IMR-90 (cell line): ENCODE results near the gene KCTD18. TPM values are rescaled to one million over a fixed set of nuclear protein-coding genes. Genes with fewer than 3 reads are reported as not detected.

ENCODE experiments used
- ATAC-seq: fragments of 200-7000 bp; cut with Tn5 transposase; 2 replicates; pipeline ENCODE4 v1.9.1; 2020; ENCODE audit warnings: low read depth, mild to moderate bottlenecking, moderate library complexity
- BruUV-seq: library from RNA; stranded (reverse); fragments of 400-500 nt; replicated peaks from 2 replicates; lab custom pipeline; 2021; lab: Mats Ljungman, UMichigan
- CTCF ChIA-PET: fragments of 300-600 bp; formaldehyde crosslinking; extraction: SDS; loops from one replicate; lab custom pipeline; 2021; ENCODE audit warnings: antibody characterized with exemption; lab: Yijun Ruan, JAX
- POLR2A ChIA-PET: fragments of 300-600 bp; sonication (Branson Sonifier 250); formaldehyde crosslinking; loops from one replicate; lab custom pipeline; 2022; ENCODE audit warnings: antibody characterized with exemption; ENCODE audit not compliant: unreplicated experiment; lab: Charles Lee
- DNase-seq: peaks from one replicate; pipeline ENCODE4 v3.0.0; 2013
- H2AFZ ChIP-seq: replicated peaks from 2 replicates; pipeline ENCODE3; 2013; ENCODE audit warnings: low read length, mild to moderate bottlenecking; ENCODE audit not compliant: poor library complexity
- H2AK5ac ChIP-seq: 2 replicates; pipeline ENCODE4 v1.6.1; 2013; ENCODE audit warnings: low read depth, low read length, inconsistent platforms
- H2AK9ac ChIP-seq: replicated peaks from 2 replicates; pipeline ENCODE3; 2013; ENCODE audit warnings: mild to moderate bottlenecking, low read depth, low read length, moderate library complexity; ENCODE audit not compliant: poor library complexity
- H2BK120ac ChIP-seq: 2 replicates; pipeline ENCODE4 v1.6.1; 2013; ENCODE audit warnings: low read depth, low read length, inconsistent platforms
- H2BK15ac ChIP-seq: 3 replicates; pipeline ENCODE4 v1.6.1; 2013; ENCODE audit warnings: low read depth, low read length, inconsistent platforms
- H2BK20ac ChIP-seq: 2 replicates; pipeline ENCODE4 v1.6.1; 2013; ENCODE audit warnings: low read depth, mild to moderate bottlenecking, inconsistent platforms, low read length, moderate library complexity
- H2BK5ac ChIP-seq: 2 replicates; pipeline ENCODE4 v1.6.1; 2013; ENCODE audit warnings: mild to moderate bottlenecking, low read depth, low read length, inconsistent platforms; ENCODE audit not compliant: poor library complexity, severe bottlenecking
- H3K14ac ChIP-seq: replicated peaks from 2 replicates; pipeline ENCODE4 v1.6.1; 2013; ENCODE audit warnings: low read depth, low read length, inconsistent platforms
- H3K18ac ChIP-seq: 2 replicates; pipeline ENCODE4 v1.6.1; 2013; ENCODE audit warnings: low read depth, low read length, control low read depth
- H3K23ac ChIP-seq: 2 replicates; pipeline ENCODE4 v1.6.1; 2013; ENCODE audit warnings: low read depth, low read length, inconsistent platforms
- H3K27ac ChIP-seq: 2 replicates; pipeline ENCODE4 v1.5.1; 2013; ENCODE audit warnings: mild to moderate bottlenecking, control low read depth, low read length; ENCODE audit not compliant: insufficient read depth
- H3K27me3 ChIP-seq: 2 replicates; pipeline ENCODE4 v1.6.1; 2013; ENCODE audit warnings: low read length; ENCODE audit not compliant: control insufficient read depth, insufficient read depth
- H3K36me3 ChIP-seq: 2 replicates; pipeline ENCODE4 v1.6.1; 2013; ENCODE audit warnings: low read length, mixed read lengths; ENCODE audit not compliant: control insufficient read depth, insufficient read depth
- H3K4ac ChIP-seq: 2 replicates; pipeline ENCODE4 v1.6.1; 2013; ENCODE audit warnings: low read depth, low read length, inconsistent platforms
- H3K4me1 ChIP-seq: 2 replicates; pipeline ENCODE4 v1.6.1; 2013; ENCODE audit warnings: low read length, mixed read lengths; ENCODE audit not compliant: control insufficient read depth, insufficient read depth
- H3K4me2 ChIP-seq: 2 replicates; pipeline ENCODE4 v1.6.1; 2013; ENCODE audit warnings: low read depth, mild to moderate bottlenecking, control low read depth, low read length, moderate library complexity
- H3K4me3 ChIP-seq: 2 replicates; pipeline ENCODE4 v1.5.1; 2013; ENCODE audit warnings: low read depth, mild to moderate bottlenecking, control low read depth, low read length, moderate library complexity; ENCODE audit not compliant: insufficient read depth
- H3K56ac ChIP-seq: 2 replicates; pipeline ENCODE4 v1.6.1; 2013; ENCODE audit warnings: low read length, inconsistent platforms; ENCODE audit not compliant: insufficient read depth; ENCODE audit errors: extremely low read depth
- H3K79me1 ChIP-seq, 2 experiments: 2 replicates each; pipeline ENCODE4 v1.6.1; 2013; ENCODE audit warnings: low read length in 2 of 2, inconsistent platforms in 1 of 2, low read depth in 1 of 2
- H3K9ac ChIP-seq: 2 replicates; pipeline ENCODE4 v1.6.1; 2013; ENCODE audit warnings: low read depth, low read length, control low read depth
- H3K9me1 ChIP-seq: 2 replicates; pipeline ENCODE4 v1.6.1; 2013; ENCODE audit warnings: low read length, inconsistent platforms; ENCODE audit not compliant: insufficient read depth
- H3K9me3 ChIP-seq: 2 replicates; pipeline ENCODE4 v1.6.1; 2013; ENCODE audit warnings: low read length; ENCODE audit not compliant: control insufficient read depth, insufficient read depth
- H4K20me1 ChIP-seq: 2 replicates; pipeline ENCODE4 v1.6.1; 2013; ENCODE audit warnings: low read length, inconsistent platforms; ENCODE audit not compliant: insufficient read depth
- H4K5ac ChIP-seq: 2 replicates; pipeline ENCODE4 v1.6.1; 2013; ENCODE audit warnings: mild to moderate bottlenecking, low read depth, low read length, control low read depth
- H4K8ac ChIP-seq, 2 experiments: 2 replicates each; pipeline ENCODE4 v1.6.1; 2013; ENCODE audit warnings: low read depth in 2 of 2, low read length in 2 of 2, control low read depth in 1 of 2, inconsistent platforms in 1 of 2
- H4K91ac ChIP-seq: 2 replicates; pipeline ENCODE4 v1.6.1; 2013; ENCODE audit warnings: low read depth, low read length, inconsistent platforms; ENCODE audit not compliant: insufficient read depth
- BHLHE40 ChIP-seq: fragments of 150-350 bp; IDR thresholded peaks from 2 replicates; pipeline ENCODE4 v1.6.1; 2016; ENCODE audit warnings: mild to moderate bottlenecking, low read depth, low read length
- CEBPB ChIP-seq: IDR thresholded peaks from 2 replicates; pipeline ENCODE4 v1.6.1; 2012; ENCODE audit warnings: low read depth, low read length, improper control_type of control experiment
- CHD1 ChIP-seq: IDR thresholded peaks from 2 replicates; pipeline ENCODE4 v1.6.1; 2012; ENCODE audit warnings: low read depth, low read length, improper control_type of control experiment
- MXI1 ChIP-seq: IDR thresholded peaks from 2 replicates; pipeline ENCODE4 v1.6.1; 2012; ENCODE audit warnings: low read depth, mild to moderate bottlenecking, low read length, moderate library complexity, borderline replicate concordance
- NFE2L2 ChIP-seq: fragments of 150-350 bp; IDR thresholded peaks from 2 replicates; pipeline ENCODE4 v1.6.1; 2016; ENCODE audit warnings: low read depth, mild to moderate bottlenecking, low read length
- POLR2A ChIP-seq: IDR thresholded peaks from 2 replicates; pipeline ENCODE4 v1.6.1; 2012; ENCODE audit warnings: mild to moderate bottlenecking, low read depth, low read length
- RAD21 ChIP-seq: IDR thresholded peaks from 2 replicates; pipeline ENCODE4 v1.6.1; 2012; ENCODE audit warnings: low read length, improper control_type of control experiment
- RCOR1 ChIP-seq: IDR thresholded peaks from 2 replicates; pipeline ENCODE4 v1.6.1; 2012; ENCODE audit warnings: mild to moderate bottlenecking, low read length, improper control_type of control experiment; ENCODE audit not compliant: insufficient replicate concordance
- RFX5 ChIP-seq: IDR thresholded peaks from 2 replicates; pipeline ENCODE4 v1.8.0; 2012; ENCODE audit warnings: low read depth, mild to moderate bottlenecking, low read length, moderate library complexity
- SMC3 ChIP-seq: fragments of 150-350 bp; IDR thresholded peaks from 2 replicates; pipeline ENCODE4 v1.6.1; 2016; ENCODE audit warnings: low read depth, mild to moderate bottlenecking, antibody characterized with exemption, low read length, moderate library complexity
- WGBS, 2 experiments: methylation state at CpG; one replicate each; pipeline versions ENCODE4 v1.1.5 to v1.1.7; 2013; ENCODE audit warnings: missing lambda C conversion rate in 2 of 2; ENCODE audit not compliant: insufficient read length in 1 of 2; ENCODE audit errors: extremely low coverage in 2 of 2; 5-methylcytosine and 5-hydroxymethylcytosine counted together
- dilution Hi-C: fragments of 300-500 bp; cut with HindIII; formaldehyde crosslinking; loops from one replicate; pipeline ENCODE4 v1.14.3; 2018; ENCODE audit warnings: low sequenced_read_pairs; ENCODE audit not compliant: unreplicated experiment
- in situ Hi-C: fragments of 300-500 bp; cut with MboI; formaldehyde crosslinking; loops from 3 replicates; pipeline ENCODE4 v1.14.3; 2019; ENCODE audit warnings: low sequenced_read_pairs, inconsistent platforms, mixed read lengths
- intact Hi-C: fragments of 100-400 bp; cut with micrococcal nuclease; formaldehyde crosslinking; loops from 2 replicates; pipeline ENCODE4 v1.10.0; 2022
- polyA plus RNA-seq, 3 experiments: library from polyadenylated mRNA; depleted of rRNA; stranded (reverse); fragments of >200 nt; gene quantifications; 2 replicates each; pipeline ENCODE4 v1.2.3, GENCODE V29; 2012; ENCODE audit warnings: low replicate concordance in 1 of 3
- total RNA-seq: library from RNA; depleted of rRNA; stranded (reverse); fragments of >200 nt; gene quantifications from 2 replicates; pipeline ENCODE4 v1.2.3, GENCODE V29; 2012

KCTD18 gene
- total and polyA plus RNA-seq, 2 of the 4 experiments (the other 2 are of a cell fraction) = 6.7 to 10.4 TPM

- TF ChIP-seq SMC3 = no peak
- no peak for TF ChIP-seq CEBPB
- no peak for TF ChIP-seq RFX5
- no peak for TF ChIP-seq RAD21
- no peak for TF ChIP-seq CHD1
- TF ChIP-seq MXI1 = no peak
- no peak for TF ChIP-seq POLR2A
- no peak for TF ChIP-seq RCOR1
- no peak for TF ChIP-seq NFE2L2
- TF ChIP-seq BHLHE40 = no peak
- intact Hi-C loops = no loop called here
- Histone ChIP-seq H4K5ac (no peak overlapping the region), H2BK15ac (no peak overlapping the region), H2AK9ac (no peak overlapping the region), H3K4me2 (no peak overlapping the region), H3K4ac (no peak overlapping the region), H4K20me1 (no peaks in the 10 kb centered on the region), H3K14ac (no peak overlapping the region), H4K8ac (no peak overlapping the region), H3K36me3 (no peaks in the 10 kb centered on the region), H2AK5ac (no peak overlapping the region), H3K9ac (no peak overlapping the region), H3K23ac (no peak overlapping the region), H3K4me1 (no peaks in the 10 kb centered on the region), H3K18ac (no peak overlapping the region), H3K56ac (no peak overlapping the region), H2BK5ac (no peak overlapping the region), H2BK20ac (no peak overlapping the region), H3K4me3 (no peak overlapping the region), H2AFZ (no peak overlapping the region), H3K27ac (no peak overlapping the region), H2BK120ac (no peak overlapping the region), H3K27me3 (peaks cover 16% of the 10 kb centered on the region), H3K79me1 (no peaks in the 10 kb centered on the region), H3K9me1 (no peaks in the 10 kb centered on the region; the same call in 1 of the 2 replicates), H3K9me3 (no peaks in the 10 kb centered on the region), H4K91ac (no peak overlapping the region)
- dilution Hi-C loops = no loop called here
- DNase-seq (no peak), ATAC-seq (no peak)
- ChIA-PET CTCF (no interaction called here), POLR2A (no interaction called here)
- in situ Hi-C loops = no loop called here
- no CpG with 5 or more reads among the region's 1 CpG for WGBS, 2 experiments
- no TSS peak for BruUV-seq
These were observed 5.3 kb upstream of the KCTD18 start for GRCh38 chr2:200515155-200515554.
